ENCODE data around the gene PCSK4.
A peak's percentile ranks its signal among the peaks of the same experiment; 100 is the strongest.
"Not testable (repeated sequence)": the region's sequence is repeated elsewhere in the genome, so short reads cannot be mapped to it uniquely, and the experiment has no call there.

The PCSK4 gene

DNA sequence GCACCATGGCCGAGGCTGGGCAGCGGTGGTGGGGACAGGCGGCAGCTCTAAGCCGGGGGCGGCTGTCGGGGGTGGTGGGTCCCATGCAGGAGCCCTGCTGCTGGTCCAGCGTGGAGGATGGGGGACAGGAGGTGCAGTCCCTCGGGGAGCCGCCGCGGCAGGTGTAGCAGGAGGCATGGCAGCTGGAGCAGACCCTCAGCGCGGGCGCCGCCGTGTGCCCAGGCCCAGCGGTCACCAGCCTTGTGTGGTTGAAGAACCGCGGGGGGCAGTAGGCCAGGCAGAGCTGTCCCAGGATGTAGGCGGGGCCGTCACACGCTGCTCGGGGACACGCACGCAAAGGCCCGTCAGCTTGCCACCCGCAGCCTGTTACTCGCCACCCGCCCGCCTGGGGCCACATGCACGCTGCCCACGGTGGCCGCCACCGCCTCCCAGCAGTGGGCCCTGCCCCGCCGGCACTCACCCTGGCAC is 8.2 kb downstream of the PCSK4 start:
- no peak for DNase-seq (ENCODE audit: low read depth)
- TF ChIP-seq, protein P1, sequence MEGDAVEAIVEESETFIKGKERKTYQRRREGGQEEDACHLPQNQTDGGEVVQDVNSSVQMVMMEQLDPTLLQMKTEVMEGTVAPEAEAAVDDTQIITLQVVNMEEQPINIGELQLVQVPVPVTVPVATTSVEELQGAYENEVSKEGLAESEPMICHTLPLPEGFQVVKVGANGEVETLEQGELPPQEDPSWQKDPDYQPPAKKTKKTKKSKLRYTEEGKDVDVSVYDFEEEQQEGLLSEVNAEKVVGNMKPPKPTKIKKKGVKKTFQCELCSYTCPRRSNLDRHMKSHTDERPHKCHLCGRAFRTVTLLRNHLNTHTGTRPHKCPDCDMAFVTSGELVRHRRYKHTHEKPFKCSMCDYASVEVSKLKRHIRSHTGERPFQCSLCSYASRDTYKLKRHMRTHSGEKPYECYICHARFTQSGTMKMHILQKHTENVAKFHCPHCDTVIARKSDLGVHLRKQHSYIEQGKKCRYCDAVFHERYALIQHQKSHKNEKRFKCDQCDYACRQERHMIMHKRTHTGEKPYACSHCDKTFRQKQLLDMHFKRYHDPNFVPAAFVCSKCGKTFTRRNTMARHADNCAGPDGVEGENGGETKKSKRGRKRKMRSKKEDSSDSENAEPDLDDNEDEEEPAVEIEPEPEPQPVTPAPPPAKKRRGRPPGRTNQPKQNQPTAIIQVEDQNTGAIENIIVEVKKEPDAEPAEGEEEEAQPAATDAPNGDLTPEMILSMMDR (IDR thresholded peaks at IDR 0.05; ENCODE audit: low read length, missing control alignments), result no peak
- H3K4me3 ChIP-seq (replicated peaks; ENCODE audit: low read depth, low read length), result no peak overlapping the region

GRCh38 chr19:1481224-1481892 is 8.8 kb downstream of the PCSK4 start:
- H3K4me3 ChIP-seq (replicated peaks; ENCODE audit: low read depth, low read length), result no peak overlapping the region
- DNase-seq (ENCODE audit: low read depth), result no peak
- TF ChIP-seq, protein P1 (IDR thresholded peaks at IDR 0.05; ENCODE audit: low read length, missing control alignments), result no peak

DNA sequence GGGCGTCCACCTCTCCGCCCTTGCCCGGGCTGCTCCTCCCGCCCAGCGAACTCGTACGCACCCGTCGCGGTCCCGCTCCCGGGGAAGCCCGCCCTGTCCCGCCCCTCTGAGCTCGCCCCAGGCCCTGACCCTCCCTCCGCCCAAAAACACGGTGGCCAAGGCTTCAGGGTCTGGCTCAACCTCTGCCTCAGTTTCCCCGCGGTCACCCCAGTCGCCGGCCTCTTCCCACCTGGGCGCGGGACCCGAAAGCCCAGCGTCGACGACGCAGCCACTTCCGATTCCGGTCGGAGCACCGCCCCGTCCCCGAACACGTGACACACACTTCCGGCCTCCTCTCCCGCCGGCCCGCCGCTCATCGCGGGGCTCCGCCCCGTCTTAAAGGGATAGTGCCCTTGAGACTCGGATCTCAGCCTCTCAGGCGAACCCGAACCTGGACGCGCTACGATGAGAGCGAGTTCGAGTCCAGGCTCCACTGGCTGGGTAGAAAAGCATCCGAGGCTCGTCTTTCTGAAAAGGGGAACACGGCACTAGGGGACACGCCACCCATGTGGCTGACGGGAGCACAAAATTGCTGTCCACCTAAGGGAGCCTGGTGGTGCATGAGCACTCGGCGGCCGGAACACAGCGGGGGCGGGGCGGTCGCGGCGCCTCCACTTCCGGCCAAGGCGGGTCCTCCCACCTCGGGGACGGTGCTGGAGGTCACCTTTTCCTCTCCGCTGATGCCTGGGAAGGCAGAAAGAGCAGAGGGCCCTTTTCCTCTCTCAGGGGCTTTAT is 11.0 kb downstream of the PCSK4 start, which contains the start of gene C19orf25:
Gene C19orf25 (minus strand): TSS at position 282 of the 774 bp plus-strand sequence. CDS start 312 bp downstream, outside the sequence.
- peak within 1 kb of the TSS; percentile 71 for H3K4me3 ChIP-seq (replicated peaks; ENCODE audit: low read depth, low read length)
- TF ChIP-seq, protein P1 (IDR thresholded peaks at IDR 0.05; ENCODE audit: low read length, missing control alignments), result no peak
- peak; percentile 94 for DNase-seq (ENCODE audit: low read depth)

- H3K4me3 ChIP-seq (replicated peaks; ENCODE audit: low read depth, low read length); DNase-seq (ENCODE audit: low read depth): not testable (repeated sequence)
Observed at GRCh38 chr19:1477056-1477455, 13.1 kb downstream of the PCSK4 start.

DNA sequence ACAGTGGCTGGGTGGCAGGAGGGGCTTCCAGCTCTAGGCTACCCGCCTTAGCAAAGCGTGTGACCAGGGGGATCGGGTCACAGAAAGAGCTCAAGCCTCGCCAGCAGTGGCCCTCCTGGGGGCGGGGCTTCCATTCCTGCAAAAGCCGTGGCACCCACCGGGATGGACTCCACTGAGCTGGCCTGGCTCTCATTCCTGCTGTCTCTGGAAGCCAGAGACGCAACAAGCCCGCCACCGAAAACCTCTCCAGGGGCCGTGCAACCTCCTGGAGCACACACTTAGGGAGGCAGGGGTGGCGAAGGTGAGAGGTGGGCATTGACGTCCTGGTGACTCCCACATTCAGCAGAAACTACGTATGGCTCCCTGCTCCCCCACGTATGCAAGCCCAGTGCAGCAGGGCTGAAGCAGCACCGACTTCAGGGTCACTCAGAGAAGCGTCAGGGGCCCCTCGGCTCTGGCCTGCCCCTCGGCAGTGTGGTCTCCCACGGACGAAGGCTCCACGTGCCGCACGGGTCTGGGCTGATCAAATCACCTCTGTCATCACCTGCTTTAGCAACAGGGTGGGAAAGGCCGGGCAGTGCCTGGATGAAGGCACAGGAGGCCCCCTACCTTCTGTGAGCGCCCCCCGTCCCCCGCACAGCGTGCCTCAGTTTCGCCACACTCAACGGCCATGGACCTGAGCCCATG is 14.3 kb downstream of the PCSK4 start:
- no peak for DNase-seq (ENCODE audit: low read depth)
- no peak overlapping the region for H3K4me3 ChIP-seq (replicated peaks; ENCODE audit: low read depth, low read length)
- TF ChIP-seq, protein P1 (IDR thresholded peaks at IDR 0.05; ENCODE audit: low read length, missing control alignments), result no peak

DNA sequence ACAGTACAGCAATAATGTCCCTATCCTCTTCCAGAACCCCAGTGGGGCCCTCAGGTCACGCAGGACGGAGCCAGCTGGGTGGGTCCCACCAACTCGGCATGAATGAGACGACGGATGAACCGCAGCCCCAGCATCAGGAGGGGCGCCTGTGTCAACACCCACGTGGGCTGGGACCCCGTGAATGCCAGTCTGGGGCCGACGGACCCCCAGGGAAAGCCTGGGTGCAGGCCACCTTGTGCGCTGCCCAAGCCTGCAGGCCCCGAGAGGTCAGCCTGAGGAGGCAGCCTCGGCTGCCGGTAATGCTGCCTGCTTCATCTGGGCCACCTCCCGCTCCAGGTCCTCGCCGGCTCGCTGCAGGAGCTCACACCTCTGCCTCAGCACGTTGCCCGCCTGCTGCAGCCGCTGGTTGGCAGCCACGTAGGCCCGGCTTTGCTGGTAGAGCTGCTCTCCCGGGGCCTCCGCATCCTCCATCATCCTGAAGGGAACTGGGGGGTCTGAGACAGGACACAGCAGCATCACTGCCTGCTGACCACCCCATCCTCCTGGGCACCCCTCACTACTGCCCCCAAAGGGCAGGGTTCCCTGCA is 15.3 kb downstream of the PCSK4 start:
- TF ChIP-seq, protein P1 (IDR thresholded peaks at IDR 0.05; ENCODE audit: low read length, missing control alignments), result no peak
- no peak for DNase-seq (ENCODE audit: low read depth)
- no peak overlapping the region for H3K4me3 ChIP-seq (replicated peaks; ENCODE audit: low read depth, low read length)

Data from fibroblast of pulmonary artery (primary cell).